ENCODE data around the gene MAX.

DNA sequence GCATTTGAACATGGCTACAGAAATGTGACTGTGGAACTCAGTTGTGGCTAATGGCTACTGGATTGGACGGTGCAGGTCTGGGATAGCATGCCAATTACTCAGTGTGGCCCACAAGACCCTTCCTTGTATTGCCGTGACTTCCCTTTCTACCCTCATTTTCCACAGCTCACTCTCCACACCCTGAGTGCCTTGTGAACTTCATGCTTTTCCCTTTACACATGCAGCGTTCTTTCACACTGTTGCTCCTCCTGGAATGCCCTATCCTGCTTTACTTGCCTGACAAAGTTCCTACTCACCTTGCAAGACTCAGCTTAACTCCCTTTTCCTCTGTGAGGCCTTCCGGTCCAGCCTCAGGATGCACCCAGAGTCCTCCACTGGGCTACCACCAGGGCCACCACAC lies 46.8 kb upstream of the MAX start:
- TF ChIP-seq POLR2A (IDR thresholded peaks at IDR 0.05), result no peak
- TF ChIP-seq CTCF (IDR thresholded peaks at IDR 0.05 in 8 of 11, conservative IDR thresholded peaks at IDR 0.05 in 3 of 11), result no peak
